Measurements from ENCODE around the gene TBL1X.

- no peak for TF ChIP-seq CTCF (IDR thresholded peaks at IDR 0.05; ENCODE audit: low read depth, low read length)
- no peak for TF ChIP-seq EZH2phosphoT487 (IDR thresholded peaks at IDR 0.05; ENCODE audit: low read depth)
Observed at GRCh38 chrX:9587642-9588041, 122.8 kb downstream of the TBL1X start.
